ENCODE measurements around the gene RGS16. TPM values are rescaled to one million over a fixed set of nuclear protein-coding genes. Genes with fewer than 3 reads are reported as not detected.
"Not testable (repeated sequence)": the region's sequence is repeated elsewhere in the genome, so short reads cannot be mapped to it uniquely, and the experiment has no call there.

RGS16 gene
- total RNA-seq, 2 donors from 2014 or later: 23.4 to 23.5 TPM

DNA sequence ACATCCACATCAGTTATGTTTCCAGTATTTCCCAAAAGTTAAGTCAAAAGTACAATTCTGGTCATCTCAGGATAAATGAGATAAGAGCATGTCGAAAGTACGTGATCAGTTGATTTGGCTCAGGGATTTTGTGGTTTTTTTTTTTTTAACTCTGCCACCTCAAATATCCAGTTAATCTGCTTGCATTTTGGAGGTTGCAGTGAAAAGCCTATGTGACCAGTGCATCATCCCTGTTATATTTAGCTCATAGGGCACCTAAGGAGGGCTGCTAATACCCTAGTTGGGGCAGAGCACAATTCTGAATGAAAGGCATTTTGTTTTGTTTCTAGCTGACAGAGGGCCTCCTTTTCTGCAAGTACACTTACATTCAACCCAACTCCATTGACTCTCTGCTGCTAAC, 31.7 kb upstream of the RGS16 start:
- DNase-seq (no peak), ATAC-seq (no peak)
- Mint-ChIP-seq H3K4me3 (no peak overlapping the region), H3K27me3 (peaks cover 9% of the 10 kb centered on the region), H3K36me3 (ENCODE audit: low read depth) (no peaks in the 10 kb centered on the region), H3K4me1 (peaks cover 16% of the 10 kb centered on the region), H3K27ac (no peak overlapping the region)
- H3K9me3 ChIP-seq (ENCODE audit: control insufficient read depth, low read length, poor library complexity, severe bottlenecking): no peaks in the 10 kb centered on the region

DNA sequence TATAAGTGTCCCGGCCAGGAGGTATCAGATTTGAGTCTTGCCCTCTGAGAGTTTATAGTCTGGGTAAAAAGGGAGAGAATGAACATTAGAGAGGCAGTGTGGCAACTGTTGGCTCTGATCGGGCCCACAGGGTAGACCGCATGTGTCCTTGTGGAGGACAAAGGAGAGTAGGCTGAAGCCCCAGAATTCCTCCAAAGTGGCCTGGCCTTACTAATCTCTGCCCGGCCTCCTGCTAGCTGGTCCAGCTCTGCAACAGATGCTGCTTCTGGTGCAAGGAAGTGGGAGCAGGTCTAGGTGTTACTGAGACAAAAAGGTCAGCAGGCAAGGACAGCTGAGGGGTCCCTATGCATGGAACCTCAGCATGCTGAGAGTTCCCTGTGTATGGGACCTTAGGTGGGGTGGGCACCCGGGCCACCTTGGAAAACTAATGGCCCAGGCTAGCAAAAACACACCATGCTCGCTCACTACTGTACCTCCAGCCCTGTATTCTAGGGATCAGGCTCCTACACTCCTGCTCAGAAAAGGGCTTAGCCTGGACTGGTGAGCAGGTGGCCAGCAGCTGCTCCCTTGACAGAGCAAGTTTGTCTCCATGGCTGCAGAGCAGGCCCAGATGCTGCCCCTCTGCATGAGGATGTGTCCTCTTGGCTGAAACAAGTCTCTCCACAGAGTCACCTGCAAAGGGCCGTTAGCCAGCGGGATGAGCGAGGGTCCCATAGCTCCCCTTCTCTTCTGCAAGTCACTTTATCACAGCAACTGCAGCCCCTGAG, 30.3 kb upstream of the RGS16 start:
- Mint-ChIP-seq H3K4me3 (no peak overlapping the region), H3K27ac (no peak overlapping the region), H3K4me1 (peaks cover 30% of the 10 kb centered on the region), H3K27me3 (peaks cover 9% of the 10 kb centered on the region), H3K36me3 (ENCODE audit: low read depth) (no peaks in the 10 kb centered on the region)
- DNase-seq (no peak), ATAC-seq (no peak)
- H3K9me3 ChIP-seq (ENCODE audit: control insufficient read depth, low read length, poor library complexity, severe bottlenecking): no peaks in the 10 kb centered on the region

DNA sequence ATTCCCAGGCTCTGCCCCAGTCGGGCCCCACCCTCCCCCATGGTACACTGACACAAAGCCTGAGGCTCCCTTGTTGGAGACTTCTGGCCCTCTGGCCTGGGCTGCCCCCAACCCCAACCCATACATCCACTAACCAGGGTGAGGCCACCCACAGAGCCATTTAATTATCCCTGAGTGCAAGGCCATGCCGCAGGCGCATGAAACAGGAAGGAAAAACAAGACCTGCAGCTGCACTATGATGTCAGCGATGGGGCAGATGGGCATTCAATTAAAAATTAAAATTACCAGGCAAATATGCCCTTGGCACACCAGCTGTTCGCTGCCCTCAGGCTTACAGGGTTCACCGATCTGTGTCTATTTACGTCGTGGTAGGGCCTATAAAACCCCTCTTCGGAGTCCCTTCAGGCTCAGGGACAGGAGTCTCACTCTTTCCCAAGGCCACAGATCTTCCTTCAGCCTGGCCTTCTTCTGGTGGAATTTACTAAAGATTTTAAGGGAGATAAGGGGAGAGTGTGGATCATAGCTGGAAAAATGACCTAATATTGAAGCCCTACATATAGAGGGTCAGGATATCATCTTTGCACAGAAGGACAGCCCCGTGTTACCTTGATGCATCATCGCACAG, 29.6 kb upstream of the RGS16 start:
- H3K27ac Mint-ChIP-seq: no peak overlapping the region
- ATAC-seq (no peak), DNase-seq (no peak)
- H3K4me3 Mint-ChIP-seq: peak overlapping the region; percentile 65
- no peaks in the 10 kb centered on the region for H3K36me3 Mint-ChIP-seq (ENCODE audit: low read depth)
- peaks cover 9% of the 10 kb centered on the region for H3K27me3 Mint-ChIP-seq
- no peaks in the 10 kb centered on the region for H3K9me3 ChIP-seq (ENCODE audit: control insufficient read depth, low read length, poor library complexity, severe bottlenecking)
- peaks cover 35% of the 10 kb centered on the region for H3K4me1 Mint-ChIP-seq

DNA sequence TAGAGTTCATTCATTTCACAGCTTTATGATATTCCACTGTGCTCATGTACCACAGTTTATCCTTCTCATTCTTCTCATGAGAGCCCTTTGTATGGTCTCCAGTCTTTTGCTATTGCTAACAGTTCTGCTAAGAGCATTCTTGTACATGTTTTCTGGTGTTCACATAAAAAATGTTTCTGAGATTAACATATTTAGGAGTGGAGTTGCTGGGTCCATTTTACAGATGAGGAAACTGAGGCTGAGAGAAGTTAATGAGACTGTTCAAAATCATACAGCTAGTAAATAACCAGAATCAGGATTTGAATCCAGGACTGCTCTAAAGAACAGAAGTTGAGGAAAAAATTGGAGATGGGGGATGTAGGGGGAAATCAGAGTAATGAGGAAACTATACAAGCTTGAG, 28.8 kb upstream of the RGS16 start:
- Mint-ChIP-seq H3K4me1 (peaks cover 35% of the 10 kb centered on the region), H3K27me3 (peaks cover 9% of the 10 kb centered on the region), H3K27ac (no peak overlapping the region), H3K4me3 (no peak overlapping the region), H3K36me3 (ENCODE audit: low read depth) (no peaks in the 10 kb centered on the region)
- no peak for DNase-seq
- no peak for ATAC-seq
- no peaks in the 10 kb centered on the region for H3K9me3 ChIP-seq (ENCODE audit: control insufficient read depth, low read length, poor library complexity, severe bottlenecking)

DNA sequence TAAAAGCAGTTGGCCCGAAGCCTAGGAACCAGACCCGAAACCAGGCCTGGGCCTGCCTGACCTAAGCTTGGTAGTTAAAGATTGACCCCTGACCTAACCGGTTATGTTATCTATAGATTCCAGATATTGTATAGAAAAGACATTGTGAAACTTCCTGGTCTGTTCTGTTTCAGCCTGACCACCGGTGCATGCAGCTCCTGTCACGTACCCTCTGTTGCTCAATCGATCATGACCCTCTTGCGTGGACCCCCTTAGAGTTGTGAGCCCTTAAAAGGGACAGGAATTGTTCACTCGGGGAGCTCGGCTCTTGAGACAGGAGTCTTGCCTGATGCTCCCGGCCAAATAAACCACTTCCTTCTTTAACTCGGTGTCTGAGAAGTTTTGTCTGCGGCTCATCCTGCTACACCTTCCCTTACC, 28.3 kb upstream of the RGS16 start:
- ATAC-seq; H3K27me3 Mint-ChIP-seq; DNase-seq; H3K9me3 ChIP-seq (ENCODE audit: control insufficient read depth, low read length, poor library complexity, severe bottlenecking); H3K36me3 Mint-ChIP-seq (ENCODE audit: low read depth); H3K27ac Mint-ChIP-seq: not testable (repeated sequence)
- Mint-ChIP-seq H3K4me1 (peaks cover 36% of the 10 kb centered on the region), H3K4me3 (peak overlapping the region; percentile 68)

DNA sequence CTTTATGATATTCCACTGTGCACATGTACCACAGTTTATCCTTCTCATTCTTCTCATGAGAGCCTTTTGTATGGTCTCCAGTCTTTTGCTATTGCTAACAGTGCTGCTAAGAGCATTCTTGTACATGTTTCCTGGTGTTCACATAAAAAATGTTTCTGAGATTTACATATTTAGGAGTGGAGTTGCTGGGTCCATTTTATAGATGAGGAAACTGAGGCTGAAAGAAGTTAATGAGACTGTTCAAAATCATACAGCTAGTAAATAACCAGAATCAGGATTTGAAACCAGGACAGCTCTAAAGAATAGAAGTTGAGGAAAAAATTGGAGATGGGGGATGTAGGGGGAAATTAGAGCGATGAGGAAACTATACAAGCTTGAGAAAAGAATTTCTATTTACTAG, 27.8 kb upstream of the RGS16 start:
- no peak for ATAC-seq
- DNase-seq: no peak
- H3K36me3 Mint-ChIP-seq (ENCODE audit: low read depth): no peaks in the 10 kb centered on the region
- no peaks in the 10 kb centered on the region for H3K9me3 ChIP-seq (ENCODE audit: control insufficient read depth, low read length, poor library complexity, severe bottlenecking)
- no peak overlapping the region for H3K27ac Mint-ChIP-seq
- no peaks in the 10 kb centered on the region for H3K27me3 Mint-ChIP-seq
- H3K4me1 Mint-ChIP-seq: peaks cover 37% of the 10 kb centered on the region
- peak overlapping the region; percentile 39 for H3K4me3 Mint-ChIP-seq

DNA sequence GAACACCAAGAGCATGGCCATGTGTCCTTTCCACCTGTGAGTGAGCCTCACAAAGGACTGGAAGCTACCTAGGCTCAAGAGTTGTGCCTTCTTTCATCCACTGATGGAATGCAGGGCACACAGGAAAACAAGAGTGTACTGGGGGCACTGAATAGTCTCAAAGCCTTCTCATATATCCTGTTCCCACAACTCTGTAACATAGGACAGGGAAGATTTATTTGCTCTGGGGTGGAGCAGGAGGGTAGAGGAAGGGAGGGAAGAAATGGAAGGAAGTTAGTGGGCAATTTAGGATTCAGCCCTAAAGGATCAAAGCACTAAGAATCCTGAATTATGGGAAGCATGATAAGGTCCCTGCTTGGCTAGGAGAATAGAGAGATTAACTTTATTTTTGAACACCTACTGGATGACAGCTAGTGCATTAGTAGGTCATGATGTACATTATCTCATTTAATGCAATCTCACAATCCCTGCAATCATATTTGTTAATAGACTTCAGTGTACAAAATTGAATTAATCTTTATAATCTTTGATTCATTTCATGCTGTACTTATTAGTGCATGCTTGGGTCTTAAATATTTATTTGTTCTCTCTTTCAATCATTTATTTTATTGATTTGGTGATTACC, 27.0 kb upstream of the RGS16 start:
- H3K4me1 Mint-ChIP-seq: peaks cover 40% of the 10 kb centered on the region
- H3K27me3 Mint-ChIP-seq: no peaks in the 10 kb centered on the region
- H3K27ac Mint-ChIP-seq: no peak overlapping the region
- no peak for DNase-seq
- no peaks in the 10 kb centered on the region for H3K9me3 ChIP-seq (ENCODE audit: control insufficient read depth, low read length, poor library complexity, severe bottlenecking)
- no peaks in the 10 kb centered on the region for H3K36me3 Mint-ChIP-seq (ENCODE audit: low read depth)
- ATAC-seq: no peak
- H3K4me3 Mint-ChIP-seq: no peak overlapping the region

DNA sequence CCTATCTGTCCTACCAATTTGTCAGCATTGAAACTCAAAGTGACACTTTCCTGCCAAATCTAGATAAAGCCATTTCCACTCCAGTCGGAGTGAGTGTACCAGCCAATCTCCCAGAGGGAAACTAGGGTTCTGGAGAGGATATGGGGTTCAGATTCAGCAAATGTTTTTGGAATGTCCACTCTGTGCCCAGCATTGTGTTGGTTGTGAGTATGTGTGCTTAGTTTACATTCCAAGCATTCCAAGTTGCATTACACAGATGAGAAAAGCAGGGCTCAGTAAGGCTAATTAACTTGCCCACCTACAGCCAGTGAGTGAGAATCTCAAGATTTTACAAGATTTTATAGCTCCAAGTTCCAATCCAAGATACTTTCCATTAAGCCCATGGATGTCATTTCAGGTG, 26.4 kb upstream of the RGS16 start:
- peaks cover 43% of the 10 kb centered on the region for H3K4me1 Mint-ChIP-seq
- ATAC-seq (no peak), DNase-seq (no peak)
- no peak overlapping the region for H3K4me3 Mint-ChIP-seq
- no peaks in the 10 kb centered on the region for H3K9me3 ChIP-seq (ENCODE audit: control insufficient read depth, low read length, poor library complexity, severe bottlenecking)
- no peaks in the 10 kb centered on the region for H3K36me3 Mint-ChIP-seq (ENCODE audit: low read depth)
- H3K27me3 Mint-ChIP-seq: no peaks in the 10 kb centered on the region
- peak overlapping the region; percentile 84 for H3K27ac Mint-ChIP-seq

DNA sequence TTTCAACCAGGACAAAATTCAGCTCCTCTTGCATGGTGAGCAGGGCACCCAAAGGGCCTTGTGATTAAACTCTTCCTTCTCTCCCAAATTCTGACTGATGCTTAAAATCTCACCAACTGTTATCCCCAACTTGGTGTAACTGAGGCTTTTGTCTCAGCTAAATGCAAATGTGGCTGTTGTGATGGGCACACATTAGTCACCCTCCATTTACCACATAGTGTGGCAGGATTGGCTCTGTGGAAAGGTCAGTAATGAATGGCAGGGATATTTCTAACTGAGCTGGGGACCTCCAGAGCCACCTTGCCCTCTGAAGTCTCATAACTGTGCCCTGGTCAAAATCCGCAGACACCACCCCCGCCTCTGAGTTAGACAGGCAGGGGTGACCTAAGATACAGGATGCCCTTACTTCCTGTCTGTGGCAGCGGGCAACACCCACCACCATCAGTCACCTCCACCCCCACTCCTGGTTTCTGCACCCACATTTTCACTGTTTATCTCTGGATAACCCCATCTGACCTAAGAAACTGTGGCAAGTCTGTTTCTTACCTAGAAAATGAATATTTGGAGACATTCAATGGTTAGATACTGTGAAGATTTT, 25.4 kb upstream of the RGS16 start:
- Mint-ChIP-seq H3K27me3 (no peaks in the 10 kb centered on the region), H3K27ac (peak overlapping the region; percentile 84), H3K4me3 (peak overlapping the region; percentile 28), H3K36me3 (ENCODE audit: low read depth) (no peaks in the 10 kb centered on the region), H3K4me1 (peaks cover 48% of the 10 kb centered on the region)
- no peaks in the 10 kb centered on the region for H3K9me3 ChIP-seq (ENCODE audit: control insufficient read depth, low read length, poor library complexity, severe bottlenecking)
- ATAC-seq (peak; percentile 92), DNase-seq (peak in 2 of 3 donors; percentile 19 to 48)

DNA sequence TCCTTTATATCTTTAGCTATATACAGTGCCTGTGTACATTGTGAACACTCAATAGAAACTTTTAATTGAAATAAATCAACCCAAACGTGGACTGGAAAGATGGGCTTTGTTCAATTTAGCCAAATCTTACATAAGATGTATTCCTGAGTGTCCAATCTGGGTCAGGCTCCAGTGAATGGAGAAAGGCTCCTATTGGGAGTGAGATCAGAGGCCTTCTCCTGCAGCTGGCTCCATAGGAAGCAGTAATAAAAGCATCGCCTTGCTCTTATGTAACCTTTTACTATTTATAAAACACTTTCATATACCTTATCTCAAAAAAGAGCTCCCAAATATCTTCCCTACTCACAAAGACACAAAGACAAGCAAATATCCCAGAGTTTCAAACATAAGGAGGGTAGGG, 24.9 kb upstream of the RGS16 start:
- Mint-ChIP-seq H3K27ac (peak overlapping the region; percentile 84), H3K4me3 (peak overlapping the region; percentile 28), H3K36me3 (ENCODE audit: low read depth) (no peaks in the 10 kb centered on the region), H3K4me1 (peaks cover 48% of the 10 kb centered on the region), H3K27me3 (no peaks in the 10 kb centered on the region)
- DNase-seq (no peak), ATAC-seq (no peak)
- H3K9me3 ChIP-seq (ENCODE audit: control insufficient read depth, low read length, poor library complexity, severe bottlenecking): no peaks in the 10 kb centered on the region

DNA sequence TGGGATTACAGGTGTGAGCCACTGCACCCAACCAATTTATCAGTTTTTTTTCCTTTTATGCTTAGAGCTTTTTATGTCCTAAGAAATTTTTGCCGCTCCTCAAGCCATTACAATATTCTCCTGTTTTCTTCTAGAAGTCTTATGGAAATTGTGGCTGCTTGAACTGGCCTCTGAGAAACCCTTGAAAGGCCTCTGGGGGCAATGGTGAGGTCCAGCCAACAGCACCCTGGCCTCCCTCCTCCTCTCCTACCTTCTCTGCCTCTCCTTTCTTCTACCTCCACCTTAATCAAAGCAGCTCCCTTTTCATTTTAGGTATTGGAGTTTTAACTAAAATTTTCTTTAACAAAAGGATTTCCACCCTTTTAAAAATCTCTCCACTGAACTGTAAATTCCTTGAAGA, 24.5 kb upstream of the RGS16 start:
- peaks cover 48% of the 10 kb centered on the region for H3K4me1 Mint-ChIP-seq
- H3K36me3 Mint-ChIP-seq (ENCODE audit: low read depth): no peaks in the 10 kb centered on the region
- ATAC-seq (no peak), DNase-seq (no peak)
- no peaks in the 10 kb centered on the region for H3K27me3 Mint-ChIP-seq
- H3K4me3 Mint-ChIP-seq: no peak overlapping the region
- H3K27ac Mint-ChIP-seq: peak overlapping the region; percentile 84
- H3K9me3 ChIP-seq (ENCODE audit: control insufficient read depth, low read length, poor library complexity, severe bottlenecking): no peaks in the 10 kb centered on the region

DNA sequence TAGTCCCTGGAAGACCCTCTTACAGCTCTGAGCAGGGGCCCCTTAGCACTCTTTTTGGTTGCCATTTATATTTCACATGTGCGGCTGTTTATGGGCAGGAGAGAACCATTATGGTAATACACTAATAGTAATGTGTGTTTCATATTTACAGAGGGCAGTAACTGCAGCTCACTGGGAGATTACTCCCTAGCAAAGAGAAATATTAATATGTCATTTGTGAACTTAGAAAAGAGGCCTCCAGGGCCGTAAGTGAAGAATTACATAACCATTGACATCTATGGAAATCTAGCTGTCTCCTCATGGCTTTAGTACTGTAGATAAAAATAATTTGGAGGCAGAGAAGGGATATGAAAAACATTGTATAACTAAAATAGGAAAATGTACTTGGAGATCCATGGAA, 23.4 kb upstream of the RGS16 start:
- no peaks in the 10 kb centered on the region for H3K27me3 Mint-ChIP-seq

DNA sequence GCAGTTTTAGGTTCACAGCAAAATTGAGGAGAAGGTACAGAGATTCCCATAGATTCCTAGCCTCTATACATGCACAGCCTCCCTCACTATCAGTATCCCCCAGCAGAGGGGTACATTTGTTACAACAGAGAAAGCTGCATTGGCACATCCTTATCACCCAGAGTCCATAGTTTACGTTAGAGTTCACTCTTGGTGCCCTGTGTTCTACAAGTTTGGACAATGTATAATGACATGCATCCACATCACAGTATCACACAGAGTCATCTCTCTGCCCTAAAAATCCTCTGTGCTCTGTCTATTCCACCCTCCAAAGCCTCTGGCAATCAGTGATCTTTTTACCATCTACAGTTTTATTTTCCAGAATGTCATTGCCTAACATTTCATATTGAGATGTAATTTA, 22.3 kb upstream of the RGS16 start:
- H3K9me3 ChIP-seq (ENCODE audit: control insufficient read depth, low read length, poor library complexity, severe bottlenecking): no peaks in the 10 kb centered on the region
- ATAC-seq: no peak
- H3K4me3 Mint-ChIP-seq: no peak overlapping the region
- no peaks in the 10 kb centered on the region for H3K27me3 Mint-ChIP-seq
- no peak for DNase-seq
- peaks cover 41% of the 10 kb centered on the region for H3K4me1 Mint-ChIP-seq
- peak overlapping the region; percentile 37 for H3K27ac Mint-ChIP-seq
- H3K36me3 Mint-ChIP-seq (ENCODE audit: low read depth): no peaks in the 10 kb centered on the region

More for the DNA sequence above, 23.4 kb upstream of the RGS16 start:
- DNase-seq (no peak), ATAC-seq (no peak)
- H3K9me3 ChIP-seq (ENCODE audit: control insufficient read depth, low read length, poor library complexity, severe bottlenecking): no peaks in the 10 kb centered on the region
- Mint-ChIP-seq H3K27ac (peak overlapping the region; percentile 29), H3K36me3 (ENCODE audit: low read depth) (no peaks in the 10 kb centered on the region), H3K4me1 (peaks cover 47% of the 10 kb centered on the region), H3K4me3 (no peak overlapping the region)

Data from T-helper 17 cell (primary cell).